Smooth muscle cell of bladder (primary cell): ENCODE data around the gene ABR. TPM values are rescaled to one million over a fixed set of nuclear protein-coding genes. Genes with fewer than 3 reads are reported as not detected.

Experiments
- total RNA-seq: library from RNA; depleted of rRNA; stranded (reverse); fragments of >200 nt; gene quantifications from 2 replicates; pipeline ENCODE4 v1.2.3, GENCODE V29; 2014

ABR gene
- total RNA-seq = 38.4 and 55.0 TPM in 2 replicates

DNA sequence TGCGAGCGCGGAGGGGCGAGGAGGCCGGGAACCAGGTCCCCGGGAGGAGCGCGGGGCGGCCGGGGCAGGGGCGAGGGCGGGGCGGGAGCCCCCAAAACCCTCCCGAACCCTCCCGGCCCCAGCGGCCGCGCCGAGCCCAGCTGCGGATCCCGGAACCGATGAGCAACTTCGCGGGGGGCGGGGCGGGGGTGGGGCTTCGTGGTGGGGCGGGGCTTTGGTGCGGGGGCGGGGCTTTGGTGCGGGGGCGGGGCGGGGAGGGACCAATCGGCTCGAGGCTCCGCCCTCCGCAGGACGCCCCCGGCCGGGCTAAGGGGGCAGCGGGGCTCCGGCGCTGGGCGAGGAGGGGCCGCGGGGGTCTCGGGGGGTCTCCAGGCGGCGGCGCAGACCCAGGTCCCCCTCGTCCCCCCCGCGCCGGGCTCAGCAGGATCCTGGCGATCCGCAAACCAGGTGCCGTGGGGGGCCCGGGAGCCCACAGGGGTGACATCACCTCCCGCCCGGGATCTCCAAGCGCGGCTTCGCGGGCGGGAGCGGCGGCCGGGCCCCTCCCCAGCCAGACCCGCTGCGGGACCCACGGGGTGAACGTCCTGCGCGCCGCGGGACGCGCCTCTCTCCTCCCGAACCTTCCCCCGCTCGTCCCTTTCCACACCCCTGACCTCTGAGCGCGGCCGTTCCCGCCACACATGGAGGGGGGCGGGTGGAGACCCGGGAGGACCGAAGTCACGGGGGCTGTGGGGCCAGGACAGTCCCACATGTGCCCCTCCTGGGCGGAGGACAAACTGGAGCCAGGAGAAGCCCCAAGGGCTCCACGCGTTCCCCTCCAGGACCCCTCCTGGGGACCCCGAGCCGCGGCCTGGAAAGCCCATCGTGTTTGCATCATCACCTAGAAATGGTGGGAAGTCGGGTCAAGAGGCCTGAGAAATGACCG, at the start of gene ABR:
TSS of gene ABR (minus strand) at position 164 of the 925 bp plus-strand sequence. CDS start 254 bp downstream, outside the sequence.

DNA sequence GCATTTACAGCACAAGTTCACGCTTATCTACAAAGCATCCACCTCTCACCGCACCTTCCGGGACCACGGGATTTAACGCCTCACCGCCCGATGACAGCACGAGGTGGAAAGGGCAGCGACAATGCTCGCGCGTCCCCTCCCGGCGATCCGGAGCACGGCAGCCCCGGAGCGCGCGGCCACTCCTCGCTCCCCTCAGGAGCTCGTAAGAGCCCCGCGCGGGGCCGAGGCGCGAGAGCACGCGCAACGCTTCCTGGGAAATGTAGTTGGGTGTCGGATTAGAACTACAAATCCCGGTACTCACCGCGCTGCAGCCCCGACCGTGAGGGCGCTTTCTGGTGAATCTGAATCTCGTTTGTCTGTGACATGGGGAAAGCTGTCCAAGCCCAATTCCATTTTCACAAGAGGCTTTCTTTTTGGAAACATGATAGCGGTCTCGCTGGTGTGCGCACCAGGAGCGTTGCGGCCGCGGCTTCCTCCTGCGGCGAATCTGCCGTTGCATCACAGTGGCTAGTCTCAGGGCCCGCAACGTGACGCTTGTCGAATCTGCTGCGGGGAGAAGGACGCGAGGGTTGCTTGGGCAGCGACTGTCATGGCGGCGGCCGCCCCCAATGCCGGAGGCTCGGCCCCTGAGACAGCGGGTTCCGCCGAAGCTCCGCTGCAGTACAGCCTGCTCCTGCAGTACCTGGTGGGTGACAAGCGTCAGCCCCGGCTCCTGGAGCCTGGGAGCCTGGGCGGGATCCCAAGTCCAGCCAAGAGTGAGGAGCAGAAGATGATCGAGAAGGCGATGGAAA, 183.0 kb downstream of the ABR start, which contains the start of gene TIMM22:
TSS of gene TIMM22 (plus strand) at position 576 of the 791 bp plus-strand sequence. CDS start at position 590, 14 bp downstream.

DNA sequence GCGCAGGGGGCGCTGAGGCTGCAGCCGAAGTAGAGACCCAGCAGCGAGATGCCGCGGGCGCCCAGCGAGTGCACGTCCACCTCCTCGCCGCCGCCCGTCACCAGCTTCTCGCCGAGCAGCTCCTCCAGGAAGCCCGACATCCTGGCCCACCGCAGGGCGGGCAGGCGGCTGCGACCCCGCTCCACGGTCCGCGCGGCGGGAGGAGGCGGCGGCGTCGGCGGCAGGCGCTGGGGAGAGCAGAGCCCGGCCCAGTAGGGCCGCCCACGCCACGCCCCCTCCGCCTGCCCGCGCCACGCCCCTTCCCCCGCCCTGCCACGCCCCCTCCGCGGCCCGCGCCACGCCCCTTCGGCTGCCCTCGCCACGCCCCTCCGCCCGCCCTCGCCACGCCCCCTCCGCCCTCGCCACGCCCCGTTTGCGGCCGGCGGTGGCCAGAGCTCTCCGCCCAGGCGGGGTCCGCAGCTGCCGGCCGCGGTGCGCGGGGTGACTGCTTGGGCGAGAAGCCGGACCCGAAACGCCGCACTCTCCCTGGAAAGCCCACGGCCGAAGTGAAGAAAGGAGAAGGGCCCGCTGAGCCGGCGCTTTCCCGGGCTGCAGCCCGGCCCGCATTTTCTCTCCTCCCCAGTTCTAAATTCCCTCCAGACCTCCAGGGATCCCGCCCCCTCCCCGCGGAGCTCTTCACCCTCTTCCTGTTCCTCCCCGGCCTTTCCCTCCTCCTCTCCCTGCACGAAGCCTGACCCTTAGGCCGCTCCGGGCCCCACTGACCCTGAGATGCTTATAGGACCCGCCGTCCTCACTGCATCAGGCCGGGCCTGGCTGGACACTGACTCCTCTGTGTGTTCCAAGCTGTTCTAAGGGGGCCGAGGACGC, 200.0 kb downstream of the ABR start, which contains the start of gene NXN:
TSS of gene NXN (minus strand) at position 238 of the 867 bp plus-strand sequence.

Other genes with a start within 250 kb of the ABR start
- 47.5 and 68.6 TPM in 2 replicates for gene NXN, start 200.2 kb downstream of the ABR start, total RNA-seq
- gene TIMM22, start 182.9 kb downstream of the ABR start, total RNA-seq = 10.2 and 13.4 TPM in 2 replicates
- gene BHLHA9, start 90.5 kb upstream of the ABR start, total RNA-seq = not detected in 2 replicates
- not detected in 2 replicates for gene TRARG1, start 99.7 kb upstream of the ABR start, total RNA-seq
- 245 and 276 TPM in 2 replicates for gene YWHAE, start 220.2 kb upstream of the ABR start, total RNA-seq